ENCODE data around the gene MTREX. TPM values are rescaled to one million over a fixed set of nuclear protein-coding genes. Genes with fewer than 3 reads are reported as not detected.

Gene MTREX
- total and polyA plus RNA-seq, 2 of the 8 experiments (the other 6 are each of a cell fraction or from before 2014, with no cell fraction given): 16.0 to 130 TPM

- Histone ChIP-seq H3K56ac (replicated peaks; ENCODE audit: insufficient read length, low read depth, low read length) (no peak overlapping the region), H3K4me1 (replicated peaks in 1 of 4; ENCODE audit: control insufficient read depth in 3 of 4, insufficient read depth in 4 of 4, low read length in 3 of 4) (no peaks in the 10 kb centered on the region), H2AK5ac (ENCODE audit: low read depth, low read length) (no peak overlapping the region), H3K14ac (ENCODE audit: insufficient read length) (no peak overlapping the region), H3K18ac (ENCODE audit: extremely low read depth, low read length) (no peak overlapping the region), H4K20me1 (replicated peaks in 1 of 2; ENCODE audit: control insufficient read depth in 1 of 2, insufficient read depth in 2 of 2, low read length in 2 of 2) (no peaks in the 10 kb centered on the region), H3K27ac (ENCODE audit: low read depth, low read length) (no peak overlapping the region), H3K4ac (replicated peaks; ENCODE audit: insufficient read length, low read depth, low read length) (no peak overlapping the region), H3K9me3 (ENCODE audit: insufficient read depth in 2 of 2, low read depth in 1 of 2, low read length in 1 of 2) (peaks cover 10 to 11% of the 10 kb centered on the region in 2 experiments; a peak in 2 of 4 replicates), H2BK120ac (replicated peaks; ENCODE audit: low read depth, low read length) (no peak overlapping the region), H2BK5ac (ENCODE audit: low read depth, low read length) (no peak overlapping the region), H2BK12ac (ENCODE audit: low read depth, low read length) (no peak overlapping the region), H2BK15ac (ENCODE audit: low read length) (no peak overlapping the region), H3K36me3 (ENCODE audit: control insufficient read depth in 2 of 4, insufficient read depth in 4 of 4, low read length in 3 of 4) (peaks cover 4 to 67% (median 28%) of the 10 kb centered on the region in 4 experiments; a peak in 7 of 8 replicates), H2BK20ac (ENCODE audit: low read length) (no peak overlapping the region), H3K79me2 (ENCODE audit: control insufficient read depth in 1 of 2, insufficient read depth in 2 of 2, low read length in 2 of 2) (no peaks in the 10 kb centered on the region), H3K79me1 (ENCODE audit: low read depth, low read length) (no peaks in the 10 kb centered on the region), H3K23ac (ENCODE audit: insufficient read length) (no peak overlapping the region), H3K27me3 (replicated peaks in 1 of 4; ENCODE audit: control insufficient read depth in 3 of 4, extremely low read depth in 1 of 4, insufficient read depth in 3 of 4, low read length in 3 of 4) (no peaks in the 10 kb centered on the region), H3K23me2 (ENCODE audit: low read depth, low read length) (no peaks in the 10 kb centered on the region), H4K8ac (ENCODE audit: extremely low read depth, insufficient read depth, low read length) (no peak overlapping the region), H3K9ac (replicated peaks in 1 of 4; ENCODE audit: extremely low read depth in 1 of 4, low read depth in 3 of 4, low read length in 3 of 4) (no peak overlapping the region), H2AFZ (ENCODE audit: low read length) (no peak overlapping the region), H3K4me3 (ENCODE audit: extremely low read depth in 1 of 4, insufficient read depth in 2 of 4, low read depth in 3 of 4, low read length in 4 of 4) (no peak overlapping the region), H4K91ac (replicated peaks; ENCODE audit: insufficient read length, low read length) (no peak overlapping the region), H4K5ac (ENCODE audit: insufficient read length, low read depth, low read length) (no peak overlapping the region), H3K4me2 (ENCODE audit: insufficient read depth in 1 of 2, low read depth in 2 of 2, low read length in 2 of 2) (no peak overlapping the region)
- no peak for FAIRE-seq
- 92% methylated on average over 7 of the region's 7 CpGs; no CpG with 5 or more reads in 1 of the 2 experiments for WGBS, 2 experiments (ENCODE audit: extremely low coverage in 1 of 2, insufficient coverage in 1 of 2, insufficient read length in 1 of 2, insufficient replicate concordance in 2 of 2, low coverage in 1 of 2, low lambda C conversion rate in 2 of 2, missing lambda C conversion rate in 1 of 2)
- DNase-seq (ENCODE audit: low read depth in 1 of 2, low spot score in 2 of 2): no peak
- ChIA-PET CTCF (ENCODE audit: partially characterized antibody) (interaction anchor here (0.6 to 1.8 kb wide), 5 partner anchors 10 to 465 kb away, joined by 3 to 4 read pairs (median 4); partner anchors contain the start of gene MCIDAS), POLR2A (ENCODE audit: partially characterized antibody) (interaction anchor here (0.6 to 1.8 kb wide), 2 partner anchors 13 to 186 kb away, joined by 3 to 4 read pairs; no protein-coding TSS in a partner anchor)
- TF ChIP-seq TEAD4 (IDR thresholded peaks at IDR 0.05; ENCODE audit: low read depth, low read length): no peak
- TF ChIP-seq CTBP2 (IDR thresholded peaks at IDR 0.05; ENCODE audit: borderline replicate concordance, insufficient read depth, insufficient read length, low read length): no peak
- no peak for TF ChIP-seq TAF7 (optimal IDR thresholded peaks at IDR 0.05; ENCODE audit: borderline replicate concordance, low read depth, low read length)
- TF ChIP-seq YY1 (IDR thresholded peaks at IDR 0.05; ENCODE audit: low read depth, low read length): no peak
- TF ChIP-seq SIRT6 (IDR thresholded peaks at IDR 0.05; ENCODE audit: low read length): no peak
- TF ChIP-seq EZH2 (IDR thresholded peaks at IDR 0.05; ENCODE audit: low read depth, low read length, severe bottlenecking): no peak
- TF ChIP-seq CHD2 (IDR thresholded peaks at IDR 0.05; ENCODE audit: low read length): no peak
- no peak for TF ChIP-seq SP4 (IDR thresholded peaks at IDR 0.05; ENCODE audit: low read length)
- no peak for TF ChIP-seq KDM5A (IDR thresholded peaks at IDR 0.05; ENCODE audit: low read length)
- no peak for TF ChIP-seq POU5F1 (IDR thresholded peaks at IDR 0.05; ENCODE audit: low read depth, low read length)
- TF ChIP-seq MAX (IDR thresholded peaks at IDR 0.05): no peak
- TF ChIP-seq CBX5 (IDR thresholded peaks at IDR 0.05; ENCODE audit: low read depth, low read length): no peak
- no peak for TF ChIP-seq SUZ12 (IDR thresholded peaks at IDR 0.05; ENCODE audit: low read length)
These were observed 64.5 kb downstream of the MTREX start for GRCh38 chr5:55372130-55372925.
